Endometrial microvascular endothelial cells (primary cell): ENCODE results near the gene ZCWPW2. TPM values are rescaled to one million over a fixed set of nuclear protein-coding genes. Genes with fewer than 3 reads are reported as not detected.

Source experiments
- in situ Hi-C: cut with HindIII; loops from 2 replicates; pipeline ENCODE4 v1.10.0; 2017; ENCODE audit warnings: low sequenced_read_pairs, low pct_unique_long_range_greater_than_20kb; ENCODE audit errors: inconsistent ontology term
- total RNA-seq: library from RNA; depleted of rRNA; stranded (reverse); fragments of >200 nt; gene quantifications from one replicate; pipeline ENCODE4 v1.2.3, GENCODE V29; 2015; ENCODE audit errors: inconsistent ontology term

The ZCWPW2 gene
- total RNA-seq, 1 donor from 2014 or later, result not detected

DNA sequence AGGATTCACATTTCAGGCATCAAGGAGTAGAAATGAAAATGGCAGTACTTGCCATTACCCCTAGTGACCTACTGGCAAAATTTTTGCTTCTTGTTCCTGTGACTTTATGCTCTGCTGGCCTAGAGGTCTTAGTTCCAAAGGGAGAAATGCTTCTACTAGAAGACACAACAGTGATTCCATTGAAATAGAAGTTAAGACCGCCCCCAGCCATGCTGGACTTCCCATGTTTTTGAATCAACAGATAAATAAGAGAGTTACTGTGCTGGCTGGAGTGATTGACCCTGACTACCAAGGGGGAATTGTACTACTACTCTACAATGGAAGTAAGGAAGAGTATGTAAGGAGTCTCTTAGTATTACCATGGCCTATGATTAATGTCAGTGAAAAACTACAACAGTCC lies 196.3 kb downstream of the ZCWPW2 start:
- in situ Hi-C loops, result no loop called here

DNA sequence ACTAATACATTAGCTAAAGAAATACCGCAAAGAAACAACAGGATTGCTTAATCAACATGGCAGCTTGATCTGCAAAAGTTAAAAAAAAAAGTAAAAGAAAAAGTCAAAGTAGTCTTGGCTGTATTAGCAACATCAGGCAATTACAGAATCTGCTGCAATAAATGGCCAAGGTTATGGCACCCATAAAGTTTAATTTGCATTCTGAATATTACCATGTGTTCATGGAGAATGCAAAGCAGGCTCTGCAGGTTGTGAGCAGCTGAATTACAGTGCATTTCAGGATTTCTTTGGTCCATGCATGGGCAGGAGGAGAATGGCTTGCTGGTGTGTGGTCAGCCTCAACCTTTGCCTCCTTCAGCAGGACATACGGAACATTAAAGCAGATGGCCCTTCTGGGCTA lies 199.2 kb downstream of the ZCWPW2 start:
- in situ Hi-C loops, result no loop called here

DNA sequence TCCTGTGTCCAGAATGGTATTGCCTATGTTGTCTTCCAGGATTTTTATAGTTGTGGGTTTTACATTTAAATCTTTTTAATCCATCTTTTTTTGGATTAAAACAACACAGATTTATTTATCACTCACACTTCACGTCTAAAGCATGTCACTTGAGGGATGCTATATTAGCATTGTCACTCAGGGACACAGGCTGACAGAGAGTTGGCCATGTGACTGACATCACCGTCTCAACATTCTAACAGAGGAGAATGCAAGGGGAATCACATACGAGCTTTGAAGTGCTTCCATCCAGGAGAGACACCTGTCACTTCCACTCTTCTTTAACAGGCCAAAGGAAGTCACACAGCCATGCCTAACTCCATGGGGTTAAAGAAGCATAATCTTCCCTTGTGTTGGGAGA lies 204.7 kb downstream of the ZCWPW2 start:
- in situ Hi-C loops, result no loop called here

DNA sequence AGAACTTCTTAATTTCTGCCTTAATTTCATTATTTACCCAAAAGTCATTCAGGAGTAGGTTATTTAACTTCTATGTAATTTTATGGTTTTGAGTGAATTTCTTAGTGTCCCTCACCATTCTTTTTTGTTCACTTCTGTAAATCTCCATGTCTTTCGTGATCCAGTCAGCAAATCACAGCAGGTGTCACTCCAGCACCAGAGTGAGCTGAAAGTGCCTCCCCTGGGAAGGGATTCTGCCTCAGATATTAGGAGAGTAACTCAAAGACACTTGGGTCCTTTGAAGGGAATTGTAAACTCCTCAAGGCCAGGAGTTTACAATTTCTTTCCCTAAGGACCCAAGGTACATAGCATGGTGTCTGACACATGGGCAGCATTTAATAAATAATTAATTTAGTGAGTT lies 207.7 kb downstream of the ZCWPW2 start:
- in situ Hi-C loops, result no loop called here

DNA sequence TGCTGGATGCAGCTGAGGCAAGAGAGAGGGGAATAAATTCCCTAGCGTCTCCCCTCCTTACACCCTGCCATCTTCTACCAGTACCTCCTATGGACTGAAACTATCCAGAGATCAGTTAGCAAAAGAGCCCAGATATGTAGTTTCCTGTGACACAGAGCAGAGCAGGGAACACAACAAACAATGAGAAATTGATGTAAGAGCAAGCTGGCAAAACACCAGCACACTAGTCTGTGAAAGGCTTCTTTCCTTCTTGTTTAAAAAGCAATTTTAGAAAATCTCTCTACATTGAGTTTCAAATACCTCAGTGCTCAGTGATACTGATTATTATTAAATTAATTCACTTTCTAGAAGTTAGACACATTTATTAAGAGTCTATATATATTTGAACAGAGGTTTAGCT lies 215.7 kb downstream of the ZCWPW2 start:
- in situ Hi-C loops, result no loop called here

DNA sequence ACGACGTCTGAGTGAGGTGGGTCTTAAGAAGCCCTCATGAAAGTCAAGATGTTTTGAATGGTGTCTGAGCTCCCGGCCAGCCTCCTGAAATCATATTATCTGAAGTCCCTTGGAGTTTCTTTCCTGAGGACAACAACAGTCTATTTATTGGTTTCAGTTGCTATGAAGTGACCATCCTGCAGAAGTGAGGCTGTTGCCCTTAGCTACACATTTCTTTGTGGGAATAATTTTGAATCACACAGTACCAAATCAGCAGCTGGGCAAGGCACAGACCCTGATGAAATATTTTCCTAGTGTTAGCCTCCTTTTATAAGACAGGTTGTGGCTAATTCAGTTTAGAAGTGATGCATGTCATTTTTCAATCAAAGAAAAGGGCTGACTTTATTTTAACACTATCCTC lies 220.8 kb downstream of the ZCWPW2 start:
- in situ Hi-C loops, result no loop called here

DNA sequence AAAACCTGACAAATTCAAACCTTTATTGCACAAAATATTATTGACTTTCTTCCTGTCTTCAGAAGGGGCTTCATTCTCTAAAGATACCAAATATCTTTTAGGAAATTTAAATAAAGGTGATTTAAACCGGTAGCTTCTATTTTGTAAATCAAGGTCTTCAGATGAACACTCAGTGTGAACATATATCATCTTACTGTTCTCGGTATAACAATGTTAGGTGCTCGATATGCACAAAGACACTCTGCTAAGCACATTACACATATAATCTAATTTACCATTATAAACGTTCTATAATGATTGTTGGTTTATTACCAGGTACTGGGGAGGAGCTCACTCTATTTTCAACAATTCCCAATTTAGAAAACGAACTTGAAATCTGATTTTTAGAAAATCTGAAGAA lies 225.5 kb downstream of the ZCWPW2 start:
- in situ Hi-C loops, result no loop called here

DNA sequence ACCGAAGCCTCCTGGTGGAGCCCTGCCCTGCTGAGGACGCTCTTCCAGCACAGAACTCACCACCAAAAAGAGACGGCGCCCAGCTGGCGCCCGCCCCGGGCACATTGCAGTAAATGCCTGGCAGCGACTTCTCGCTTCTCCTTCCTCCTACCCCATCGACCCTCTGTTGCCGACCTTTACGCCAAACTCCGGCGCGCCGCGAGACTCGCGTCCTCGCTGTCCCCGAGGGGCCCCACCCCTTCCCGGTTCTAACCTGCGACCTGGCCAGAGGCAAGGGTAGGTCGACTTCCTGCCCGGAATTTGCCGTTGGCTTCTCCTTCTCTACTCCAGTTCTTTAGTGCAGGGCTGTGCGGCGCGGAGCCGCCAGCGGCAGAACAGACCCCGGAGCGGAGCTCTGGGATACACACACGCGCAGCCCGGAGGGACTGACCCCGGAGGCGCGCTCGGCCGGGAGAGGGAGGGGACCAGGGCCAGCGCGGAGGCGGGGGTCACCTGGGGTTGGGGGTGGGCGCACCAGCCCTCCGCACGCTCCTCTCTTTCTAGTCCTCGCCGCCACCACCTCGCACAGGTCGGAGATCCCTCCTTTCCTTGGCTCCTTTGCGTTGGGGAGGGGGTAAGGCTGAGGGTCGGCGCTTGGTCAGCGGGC lies 226.7 kb downstream of the ZCWPW2 start:
- in situ Hi-C loops, result no loop called here

Other genes starting within 250 kb of the ZCWPW2 start
- gene CMC1, start 107.1 kb upstream of the ZCWPW2 start, total RNA-seq, result 3.7 TPM
- gene AZI2, start 103 bp downstream of the ZCWPW2 start, total RNA-seq, result 49.5 TPM